HG02642 (cell line): ENCODE results near the gene ZDHHC17.
"Not testable (repeated sequence)": the region's sequence is repeated elsewhere in the genome, so short reads cannot be mapped to it uniquely, and the experiment has no call there.

ENCODE experiments used
- ATAC-seq: cut with Tn5 transposase; IDR thresholded peaks from one replicate; pipeline ENCODE4 v1.9.1; 2021; ENCODE audit warnings: mild to moderate bottlenecking; ENCODE audit not compliant: unreplicated experiment, poor library complexity

Gene ZDHHC17

DNA sequence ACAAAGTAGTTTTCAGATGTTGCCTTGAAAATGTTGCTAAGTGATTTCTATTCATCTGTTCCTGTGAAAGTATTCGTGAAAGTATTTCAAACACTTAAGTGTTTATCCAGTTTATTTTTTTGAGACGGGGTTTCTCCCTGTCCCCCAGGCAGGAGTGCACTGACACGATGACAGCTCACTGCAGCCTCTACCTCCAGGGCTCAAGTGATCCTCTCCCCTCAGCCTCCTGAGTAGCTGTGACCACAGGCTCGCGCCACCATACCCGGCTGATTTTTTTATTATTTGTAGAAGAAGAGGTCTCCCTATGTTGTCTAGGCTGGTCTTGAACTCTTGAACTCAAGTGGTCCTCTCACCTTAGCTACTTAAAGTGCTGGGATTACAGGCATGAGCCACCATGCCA lies 1.7 kb downstream of the ZDHHC17 start:
- ATAC-seq: no peak

DNA sequence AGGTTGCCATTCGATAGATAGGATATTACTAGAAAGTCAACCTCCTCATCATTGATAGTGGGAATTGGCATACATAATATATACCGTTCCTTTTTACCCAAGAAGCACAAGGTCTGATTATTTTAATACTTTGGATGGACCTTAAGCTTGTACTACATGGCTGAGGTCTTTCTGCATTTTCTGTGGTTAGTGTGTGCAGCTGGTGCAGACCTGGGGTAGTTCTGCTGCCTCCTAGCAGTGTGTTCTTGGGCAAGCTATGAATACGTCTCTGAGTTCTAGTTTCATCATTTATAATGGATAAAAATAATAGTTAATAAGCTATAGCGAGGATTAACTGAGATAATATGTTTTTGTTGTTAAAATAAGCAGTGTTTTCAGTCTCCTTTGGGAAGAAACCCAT lies 2.2 kb downstream of the ZDHHC17 start:
- no peak for ATAC-seq

DNA sequence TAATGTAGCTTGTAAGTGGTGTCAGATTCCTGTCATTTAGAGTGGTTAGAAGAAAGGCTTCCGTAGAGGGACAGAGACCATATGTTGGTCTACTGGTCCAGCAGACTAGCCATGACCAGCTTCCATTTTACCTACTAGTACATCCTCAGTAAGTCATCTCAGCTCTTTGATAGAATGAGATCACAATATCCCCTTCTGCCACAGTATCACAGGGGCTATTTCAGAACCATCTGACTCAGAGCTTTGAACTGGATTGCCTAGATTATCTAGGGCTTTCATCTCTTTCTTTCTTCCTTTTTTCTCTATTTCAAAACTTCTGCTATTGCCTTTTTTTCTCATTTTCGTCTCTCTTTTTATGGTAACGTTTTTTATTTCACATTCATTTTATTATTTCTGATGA lies 4.7 kb downstream of the ZDHHC17 start:
- no peak for ATAC-seq

DNA sequence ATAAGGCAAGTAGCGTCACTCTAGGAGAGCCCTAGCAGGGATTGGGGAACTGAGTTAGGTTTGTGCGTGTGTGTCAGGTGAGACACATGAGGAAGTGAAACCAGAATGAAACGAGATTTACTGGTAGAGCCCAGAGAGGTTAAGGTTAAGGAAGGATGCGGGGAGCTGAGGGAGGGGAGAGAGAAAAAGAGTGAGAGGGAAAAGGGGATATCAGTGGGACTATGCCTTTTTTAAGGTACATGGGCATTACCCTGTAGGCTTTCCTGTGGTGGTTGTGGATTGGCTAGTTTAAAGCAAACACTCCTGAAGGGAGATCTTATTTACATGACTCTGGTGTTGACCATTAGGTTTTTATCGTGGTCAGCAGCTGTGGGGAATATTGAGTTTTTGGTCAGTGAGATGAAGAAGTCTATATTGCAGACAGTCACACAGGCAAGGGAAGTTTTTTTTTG lies 13.9 kb downstream of the ZDHHC17 start:
- ATAC-seq: peak; percentile 100

DNA sequence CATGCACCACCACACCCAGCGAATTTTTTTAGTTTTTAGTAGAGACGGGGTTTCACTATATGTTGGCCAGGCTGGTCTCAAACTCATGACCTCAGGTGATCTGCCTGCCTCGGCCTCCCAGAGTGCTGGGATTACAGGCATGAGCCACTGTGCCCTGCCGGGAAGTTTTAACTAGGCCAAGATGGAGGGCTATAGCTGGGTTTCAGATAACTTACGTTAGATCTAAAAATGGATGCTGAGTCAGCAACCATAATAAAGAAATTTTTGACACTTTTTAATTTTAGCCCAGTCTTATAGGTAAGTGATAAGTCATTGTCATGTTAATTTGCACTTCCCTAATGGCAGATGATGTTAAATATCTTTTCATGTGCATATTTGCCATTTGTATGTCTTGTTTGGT lies 14.4 kb downstream of the ZDHHC17 start:
- no peak for ATAC-seq

DNA sequence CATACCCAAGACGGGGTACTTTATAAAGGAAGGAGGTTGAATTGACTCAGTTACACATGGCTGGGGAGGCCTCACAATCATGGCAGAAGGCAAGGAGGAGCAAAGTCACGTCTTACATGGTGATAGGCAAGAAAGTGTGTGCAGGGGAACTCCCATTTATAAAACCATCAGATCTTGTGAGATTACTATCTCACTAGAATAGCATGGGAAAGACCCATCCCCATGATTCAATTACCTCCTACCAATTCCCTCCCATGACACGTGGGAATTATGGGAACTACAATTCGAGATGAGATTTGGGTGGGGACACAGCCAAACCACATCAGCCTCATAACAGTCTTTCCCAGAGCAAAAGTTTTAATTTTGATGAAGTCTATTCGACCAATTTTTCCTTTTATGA lies 15.4 kb downstream of the ZDHHC17 start:
- not testable (repeated sequence) for ATAC-seq

DNA sequence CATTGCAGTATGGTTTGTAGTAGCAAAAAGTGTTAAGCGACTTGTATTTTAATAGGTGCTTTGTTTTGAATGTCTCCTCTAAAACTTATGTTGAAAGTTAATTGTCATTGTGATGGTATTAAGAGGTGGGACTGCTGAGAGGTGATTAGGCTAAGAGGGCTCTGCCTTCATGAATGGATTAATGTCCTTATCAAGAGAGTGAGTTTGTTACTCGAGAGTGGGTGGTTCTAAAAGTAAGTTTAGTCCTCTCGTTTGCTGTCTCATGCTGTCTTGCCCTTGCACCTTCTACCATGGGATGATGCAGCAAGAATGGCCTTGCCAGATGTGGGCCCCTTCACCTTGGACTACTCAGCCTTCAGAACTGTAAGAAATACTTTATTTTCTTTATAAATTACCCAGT lies 17.4 kb downstream of the ZDHHC17 start:
- ATAC-seq: no peak

DNA sequence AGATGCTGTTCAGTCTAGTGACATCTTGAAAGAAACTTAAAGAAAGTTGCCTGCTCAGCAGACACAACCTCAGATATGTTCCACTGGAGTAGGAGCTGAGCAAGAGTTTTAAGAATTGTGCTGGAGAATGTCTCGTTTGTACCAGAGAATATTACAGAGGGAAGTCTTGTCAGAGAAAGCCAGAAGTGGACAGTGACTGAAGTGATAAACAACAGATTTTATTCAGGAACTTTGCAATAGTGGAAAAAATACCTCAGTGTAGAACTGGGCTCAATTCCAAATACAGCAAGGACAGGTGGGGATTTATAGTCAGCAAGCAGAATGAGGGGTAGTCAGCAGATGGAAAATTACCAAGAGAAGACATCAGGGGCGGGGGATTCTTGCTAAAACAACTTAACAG lies 18.6 kb downstream of the ZDHHC17 start:
- ATAC-seq: no peak

DNA sequence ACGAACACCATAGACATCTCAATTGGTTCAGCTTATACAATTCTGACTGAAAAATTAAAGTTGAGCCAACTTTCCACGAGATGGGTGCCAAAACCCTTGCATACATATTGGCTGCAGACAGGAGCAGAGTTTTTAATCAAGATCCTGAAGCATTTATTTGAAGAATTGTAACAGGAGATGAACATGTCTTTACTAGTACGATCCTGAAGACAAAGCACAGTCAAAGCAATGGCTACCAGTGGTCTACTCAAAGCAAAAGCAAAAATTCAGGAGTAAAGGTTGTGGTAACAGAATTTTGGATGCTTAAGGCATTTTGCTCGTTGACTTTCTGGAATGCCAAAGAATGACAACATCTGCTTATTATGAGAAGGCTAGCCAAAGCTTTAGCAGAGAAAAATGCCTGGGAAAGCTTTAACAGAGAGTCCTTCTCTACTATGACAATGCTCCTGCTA lies 20.7 kb downstream of the ZDHHC17 start:
- ATAC-seq: no peak

DNA sequence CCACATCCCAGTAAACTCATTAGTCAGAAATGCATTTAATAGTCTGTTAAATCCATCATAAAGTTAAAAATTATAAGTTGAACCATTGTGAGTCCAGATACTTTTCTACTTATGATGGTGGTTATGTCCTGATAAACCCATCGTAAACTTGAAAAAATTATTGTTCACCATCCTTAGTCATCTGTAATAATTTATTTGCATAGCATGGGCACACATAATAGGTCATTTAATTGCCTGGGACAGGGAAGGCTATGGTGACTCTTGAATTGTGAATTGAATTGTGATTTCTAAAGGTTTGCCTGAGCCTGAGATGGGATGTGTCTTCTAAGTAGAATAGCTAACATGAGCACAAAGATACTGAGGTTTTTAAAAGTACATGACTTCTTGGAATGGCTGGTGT lies 21.5 kb downstream of the ZDHHC17 start:
- ATAC-seq: no peak

DNA sequence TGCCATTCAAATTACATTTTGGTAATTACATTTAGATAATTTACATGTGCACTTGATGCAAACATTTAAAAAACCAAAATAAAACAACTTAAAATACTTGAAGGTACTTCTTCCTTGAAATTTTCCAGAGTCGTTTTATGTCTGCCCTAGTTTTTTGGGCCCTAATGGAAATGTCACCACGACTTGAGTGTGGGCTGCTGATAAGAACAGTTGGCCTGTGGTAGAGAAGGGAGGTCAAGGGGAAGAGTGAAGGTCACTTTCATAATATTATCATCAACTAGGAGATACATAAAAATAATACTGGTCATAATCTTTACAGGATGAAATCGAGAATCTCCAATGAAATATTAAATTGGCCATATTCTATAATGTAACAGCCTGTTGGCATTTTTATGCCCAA lies 23.1 kb downstream of the ZDHHC17 start:
- no peak for ATAC-seq

DNA sequence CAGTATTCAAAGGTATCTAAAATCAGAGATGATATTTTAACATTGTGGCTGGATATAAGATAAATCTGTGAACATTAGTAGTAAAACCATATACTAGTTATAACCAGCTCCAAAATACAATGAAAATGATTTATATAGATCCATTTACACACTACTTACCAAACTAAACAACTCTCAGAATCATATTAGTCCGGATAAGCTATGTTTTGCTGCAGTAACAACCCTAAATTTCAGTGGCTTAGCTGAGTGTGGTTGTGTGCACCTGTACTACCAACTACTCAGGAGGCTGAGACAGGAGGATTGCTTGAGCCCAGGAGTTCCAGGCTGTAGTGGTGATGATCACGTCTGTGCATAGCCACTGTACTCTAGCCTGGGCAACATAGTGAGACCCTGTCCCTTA lies 23.8 kb downstream of the ZDHHC17 start:
- no peak for ATAC-seq

DNA sequence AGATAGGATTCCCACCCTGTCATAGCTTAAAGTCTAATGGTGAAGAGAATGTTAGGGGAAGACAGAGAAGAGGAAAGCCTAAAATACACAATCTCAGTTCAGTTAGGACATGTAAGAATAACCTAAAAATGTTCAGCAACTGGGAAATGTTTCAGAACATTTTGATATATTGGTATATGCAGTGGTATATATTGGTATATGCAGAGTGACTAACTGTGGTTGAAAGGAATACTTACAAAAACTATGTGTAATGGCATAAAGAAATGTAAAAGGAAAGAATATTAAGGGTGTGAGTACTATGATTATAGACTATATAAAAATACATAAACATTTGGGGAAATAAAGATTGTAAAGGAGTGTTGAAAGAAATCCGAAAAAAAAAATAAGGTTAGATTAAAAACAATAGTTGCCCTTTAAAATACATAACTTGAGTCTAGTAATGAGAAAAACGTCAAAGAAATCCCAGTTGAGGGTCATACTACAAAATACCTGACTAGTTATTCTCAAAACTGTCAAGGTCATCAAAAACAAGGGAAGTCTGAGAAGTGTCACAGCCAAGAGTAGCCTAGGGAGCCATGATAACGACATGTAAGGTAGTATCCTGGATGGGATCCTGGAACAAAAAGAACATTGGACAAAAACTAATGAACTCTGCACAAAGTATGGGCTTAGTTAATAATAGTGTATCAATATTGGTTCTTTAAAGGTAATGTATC lies 25.6 kb downstream of the ZDHHC17 start:
- ATAC-seq: no peak

DNA sequence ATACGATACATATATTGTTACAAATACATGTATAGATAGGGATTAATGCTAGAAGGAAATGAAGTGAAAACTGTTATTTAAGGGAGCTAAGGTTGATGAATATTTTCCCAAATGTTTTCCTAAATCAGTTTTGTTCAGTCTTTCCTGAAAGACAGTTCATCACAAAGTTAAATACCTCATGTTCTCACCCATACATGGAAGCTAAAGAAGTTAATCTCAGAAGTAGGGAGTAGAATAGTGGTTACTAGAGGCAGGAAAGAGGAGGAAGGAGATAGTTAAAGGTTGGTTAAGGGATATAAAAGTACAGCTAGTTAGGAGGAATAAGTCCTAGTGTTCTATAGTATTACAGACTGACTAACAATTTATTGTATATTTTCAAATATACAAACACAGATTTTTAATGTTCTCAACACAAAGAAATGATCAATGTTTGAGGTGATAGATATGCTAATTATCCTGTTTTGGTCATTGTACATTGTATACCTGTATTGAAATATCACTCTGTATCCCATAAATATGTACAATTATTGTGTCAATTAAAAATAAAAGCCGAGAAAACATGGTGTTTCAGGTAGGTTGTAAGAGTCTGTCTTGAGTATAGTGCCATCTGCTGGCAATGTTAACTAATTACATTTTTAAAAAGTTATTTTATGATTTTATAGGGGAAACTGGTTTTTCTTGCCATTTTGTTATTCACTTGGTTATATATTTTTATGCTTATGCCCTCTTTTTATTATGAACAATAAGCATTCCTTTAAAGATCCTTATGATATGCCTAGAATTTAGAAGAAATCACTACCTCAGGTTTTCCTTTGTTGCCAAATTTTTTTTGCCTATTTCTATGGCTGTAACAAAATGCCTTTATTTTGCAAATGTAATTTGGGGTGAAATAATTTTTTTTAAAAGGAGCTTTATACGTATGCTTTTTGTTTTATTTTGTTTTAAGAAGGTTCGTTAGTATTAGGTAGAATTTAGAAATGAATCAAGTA lies 26.9 kb downstream of the ZDHHC17 start:
- no peak for ATAC-seq

DNA sequence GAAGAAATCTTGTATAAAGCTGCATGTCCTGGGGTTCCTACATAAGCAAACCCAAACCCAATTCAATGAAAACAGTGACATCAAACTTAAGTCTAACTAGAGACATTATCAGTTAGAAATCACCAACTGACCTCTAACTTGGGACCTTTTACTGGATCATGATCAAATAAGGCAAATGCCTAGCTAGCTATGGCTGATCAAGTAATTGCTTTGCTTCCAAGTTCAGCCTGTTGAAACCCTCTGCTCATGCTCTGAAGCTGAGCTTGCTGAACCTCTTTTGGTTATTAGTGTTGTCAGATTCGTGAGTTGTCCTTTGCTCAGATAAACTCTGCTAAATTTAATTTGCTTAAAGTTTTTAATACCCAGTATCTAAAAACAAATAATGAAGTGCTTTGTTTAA lies 28.9 kb downstream of the ZDHHC17 start:
- no peak for ATAC-seq

DNA sequence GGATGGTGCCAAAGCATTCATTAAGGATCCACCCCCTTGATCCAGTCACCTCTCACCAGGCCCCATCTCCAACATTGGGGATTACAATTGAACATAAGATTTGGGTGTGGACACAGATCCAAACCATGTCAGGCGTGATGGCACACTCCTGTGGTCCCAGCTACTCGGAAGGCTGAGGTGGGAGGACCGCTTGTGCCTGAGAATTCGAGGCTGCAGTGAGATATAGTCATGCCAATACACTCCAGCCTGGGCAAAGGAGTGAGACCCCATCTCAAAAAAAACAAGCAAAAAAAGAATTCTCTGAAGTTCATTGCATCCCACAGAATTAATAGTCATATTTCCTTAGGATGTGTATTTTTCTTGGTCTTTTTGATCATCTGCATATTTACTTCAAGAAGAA lies 34.9 kb downstream of the ZDHHC17 start:
- ATAC-seq: no peak

DNA sequence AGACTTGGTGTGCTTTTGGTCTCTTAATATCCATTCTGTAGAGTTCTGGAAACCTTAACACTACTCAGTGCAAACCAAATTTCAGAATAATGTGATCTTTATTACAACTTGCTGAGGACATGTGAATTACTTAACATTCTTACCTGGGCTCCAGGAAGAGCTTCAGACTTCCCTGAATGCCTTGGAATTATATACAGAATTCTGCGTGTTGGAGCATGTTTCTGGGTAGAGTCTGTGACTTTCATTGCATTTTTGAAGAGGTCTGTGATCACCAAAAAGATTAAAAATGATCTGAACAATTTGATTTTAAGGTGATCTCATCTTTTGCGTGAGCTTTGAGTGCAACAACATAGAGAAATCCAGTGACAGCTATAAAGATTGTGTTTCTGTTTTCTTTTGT lies 35.4 kb downstream of the ZDHHC17 start:
- ATAC-seq: no peak

DNA sequence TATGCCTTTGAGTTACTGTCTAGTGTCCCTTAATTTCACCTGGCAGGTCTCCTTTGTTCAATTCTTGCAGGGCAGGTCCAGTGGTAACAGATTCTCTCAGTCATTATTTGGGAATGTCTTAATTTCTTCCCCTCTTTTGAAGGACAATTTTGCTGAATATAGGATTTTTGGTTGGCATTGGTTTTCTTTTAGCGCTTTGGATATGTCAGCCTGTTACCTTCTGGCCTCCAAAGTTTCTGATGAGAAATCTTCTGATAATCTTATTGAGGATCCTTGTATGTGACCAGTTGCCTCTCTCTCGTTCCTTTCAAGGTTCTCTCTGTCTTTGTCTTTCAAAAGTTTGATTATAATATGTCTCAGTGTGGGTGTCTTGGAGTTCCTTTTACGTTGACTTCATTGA lies 38.1 kb downstream of the ZDHHC17 start:
- ATAC-seq: no peak

DNA sequence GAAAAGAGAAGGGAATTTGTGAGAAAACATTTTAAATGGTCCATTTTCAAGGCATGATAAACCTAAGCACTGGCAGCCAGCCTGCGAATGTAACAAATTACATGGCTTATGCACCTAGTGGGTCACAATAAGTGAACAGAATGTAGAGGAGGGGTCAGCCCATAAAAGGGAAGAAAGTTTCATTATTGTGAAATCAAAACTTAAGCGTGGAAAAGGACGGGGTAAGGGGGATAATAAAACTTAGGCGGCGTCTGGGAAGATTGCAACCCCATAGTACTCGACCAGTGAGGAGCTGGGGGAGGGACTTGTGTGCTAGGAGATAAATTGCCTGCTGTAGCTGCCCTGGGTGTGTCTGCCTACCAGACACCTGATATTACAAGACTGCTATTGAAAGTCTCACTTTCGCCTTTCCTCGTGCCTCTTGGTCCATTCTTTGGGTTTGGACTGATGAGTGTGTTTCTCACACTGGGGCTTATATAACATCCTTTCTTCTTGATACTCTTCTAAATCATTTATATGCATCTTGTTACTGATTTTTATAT lies 40.6 kb downstream of the ZDHHC17 start:
- ATAC-seq: no peak

DNA sequence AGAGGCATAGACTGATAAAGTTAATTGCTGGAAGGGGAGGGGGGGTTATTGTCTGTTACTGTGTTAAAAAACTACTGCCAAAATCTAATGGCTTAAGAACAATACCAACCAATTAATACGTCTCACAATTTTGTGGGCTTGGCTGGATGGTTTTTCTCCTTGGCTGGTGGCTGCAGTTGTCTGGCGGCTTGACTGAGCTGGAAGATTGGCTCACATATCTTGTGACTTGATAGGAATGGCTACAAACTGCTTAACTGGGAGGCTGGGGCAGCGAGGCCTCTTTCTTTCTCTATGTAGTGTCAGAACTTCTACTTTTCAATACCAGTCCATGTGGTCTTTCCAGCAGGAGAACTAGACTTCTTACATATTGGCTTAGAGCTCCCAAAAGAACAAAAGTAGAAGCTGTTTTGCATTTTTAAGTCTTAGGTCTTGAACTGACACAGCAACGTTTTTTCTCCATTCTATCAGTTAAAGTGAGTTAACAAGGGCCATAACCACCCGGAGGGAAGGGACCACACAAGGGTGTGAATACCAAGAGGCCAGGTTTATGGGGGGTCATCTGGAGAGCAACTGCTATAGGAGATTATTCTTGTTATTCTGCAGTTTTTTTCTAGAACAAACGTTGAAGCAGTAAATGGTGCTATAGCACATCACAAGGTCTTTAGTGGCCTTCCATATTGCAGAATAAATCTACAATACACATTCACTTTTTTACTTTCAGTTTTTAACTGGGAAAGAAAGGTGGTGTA lies 46.9 kb downstream of the ZDHHC17 start:
- no peak for ATAC-seq
